ENCODE results near the gene KRT75.

GRCh38 chr12:52398176-52398575, 36.0 kb downstream of the KRT75 start:
- TF ChIP-seq EZH2 (IDR thresholded peaks at IDR 0.05) (no peak), ELF1 (IDR thresholded peaks at IDR 0.05; ENCODE audit: borderline replicate concordance, low read depth) (no peak)
